ENCODE results near the gene DHRS9. TPM values are rescaled to one million over a fixed set of nuclear protein-coding genes. Genes with fewer than 3 reads are reported as not detected.

DHRS9 gene
- total RNA-seq, 1 donor from 2014 or later: not detected

DNA sequence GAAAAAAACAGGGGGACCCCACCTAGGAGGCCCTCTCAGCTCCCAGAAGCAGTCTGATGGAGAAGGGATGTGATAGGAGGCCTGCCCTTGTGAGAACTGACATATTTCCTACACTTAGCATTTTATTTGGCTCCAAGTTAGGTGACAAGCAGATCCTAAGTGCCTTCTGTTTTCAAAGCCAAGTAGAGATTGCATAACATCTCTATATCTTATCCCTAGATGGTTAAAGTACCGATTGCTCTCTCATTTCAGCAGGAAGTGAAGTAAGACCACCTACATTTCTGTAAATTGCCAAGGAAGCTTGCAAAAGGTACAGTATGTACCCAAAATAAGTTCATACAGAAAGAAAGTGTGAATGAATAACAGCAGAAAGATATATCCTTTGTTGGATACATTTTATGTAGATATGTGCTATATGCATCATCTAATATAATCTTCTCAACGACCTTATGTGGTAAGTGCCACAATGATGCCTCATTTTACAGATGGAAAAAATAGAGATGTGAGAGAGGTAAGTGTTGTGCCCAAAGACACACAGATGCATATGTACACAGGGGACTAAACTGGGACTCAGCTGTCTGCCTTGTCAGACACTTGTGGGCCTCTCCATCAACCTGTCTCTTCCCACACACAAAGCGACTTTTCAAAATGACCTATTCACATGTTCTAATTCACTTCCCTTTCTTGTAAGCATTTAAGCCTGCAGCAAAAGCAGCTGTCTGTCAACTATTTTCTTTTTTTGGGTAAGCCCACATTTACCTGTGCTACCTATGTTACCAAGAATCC lies 38.9 kb downstream of the DHRS9 start:
- Histone ChIP-seq H3K36me3 (no peaks in the 10 kb centered on the region), H3K9me3 (no peaks in the 10 kb centered on the region), H3K4me1 (peaks cover 11% of the 10 kb centered on the region), H3K27ac (no peak overlapping the region), H3K4me3 (no peak overlapping the region), H3K27me3 (no peaks in the 10 kb centered on the region)
- no peak for TF ChIP-seq POLR2AphosphoS5 (IDR thresholded peaks at IDR 0.05; ENCODE audit: insufficient read depth in 1 of 2, low read depth in 1 of 2)
- TF ChIP-seq POLR2A (IDR thresholded peaks at IDR 0.05): no peak
- TF ChIP-seq, protein P1, sequence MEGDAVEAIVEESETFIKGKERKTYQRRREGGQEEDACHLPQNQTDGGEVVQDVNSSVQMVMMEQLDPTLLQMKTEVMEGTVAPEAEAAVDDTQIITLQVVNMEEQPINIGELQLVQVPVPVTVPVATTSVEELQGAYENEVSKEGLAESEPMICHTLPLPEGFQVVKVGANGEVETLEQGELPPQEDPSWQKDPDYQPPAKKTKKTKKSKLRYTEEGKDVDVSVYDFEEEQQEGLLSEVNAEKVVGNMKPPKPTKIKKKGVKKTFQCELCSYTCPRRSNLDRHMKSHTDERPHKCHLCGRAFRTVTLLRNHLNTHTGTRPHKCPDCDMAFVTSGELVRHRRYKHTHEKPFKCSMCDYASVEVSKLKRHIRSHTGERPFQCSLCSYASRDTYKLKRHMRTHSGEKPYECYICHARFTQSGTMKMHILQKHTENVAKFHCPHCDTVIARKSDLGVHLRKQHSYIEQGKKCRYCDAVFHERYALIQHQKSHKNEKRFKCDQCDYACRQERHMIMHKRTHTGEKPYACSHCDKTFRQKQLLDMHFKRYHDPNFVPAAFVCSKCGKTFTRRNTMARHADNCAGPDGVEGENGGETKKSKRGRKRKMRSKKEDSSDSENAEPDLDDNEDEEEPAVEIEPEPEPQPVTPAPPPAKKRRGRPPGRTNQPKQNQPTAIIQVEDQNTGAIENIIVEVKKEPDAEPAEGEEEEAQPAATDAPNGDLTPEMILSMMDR (IDR thresholded peaks at IDR 0.05): no peak
- intact Hi-C loops (cut with DNase I): no loop called here
- no peak for DNase-seq (ENCODE audit: extremely low spot score in 2 of 2)

DNA sequence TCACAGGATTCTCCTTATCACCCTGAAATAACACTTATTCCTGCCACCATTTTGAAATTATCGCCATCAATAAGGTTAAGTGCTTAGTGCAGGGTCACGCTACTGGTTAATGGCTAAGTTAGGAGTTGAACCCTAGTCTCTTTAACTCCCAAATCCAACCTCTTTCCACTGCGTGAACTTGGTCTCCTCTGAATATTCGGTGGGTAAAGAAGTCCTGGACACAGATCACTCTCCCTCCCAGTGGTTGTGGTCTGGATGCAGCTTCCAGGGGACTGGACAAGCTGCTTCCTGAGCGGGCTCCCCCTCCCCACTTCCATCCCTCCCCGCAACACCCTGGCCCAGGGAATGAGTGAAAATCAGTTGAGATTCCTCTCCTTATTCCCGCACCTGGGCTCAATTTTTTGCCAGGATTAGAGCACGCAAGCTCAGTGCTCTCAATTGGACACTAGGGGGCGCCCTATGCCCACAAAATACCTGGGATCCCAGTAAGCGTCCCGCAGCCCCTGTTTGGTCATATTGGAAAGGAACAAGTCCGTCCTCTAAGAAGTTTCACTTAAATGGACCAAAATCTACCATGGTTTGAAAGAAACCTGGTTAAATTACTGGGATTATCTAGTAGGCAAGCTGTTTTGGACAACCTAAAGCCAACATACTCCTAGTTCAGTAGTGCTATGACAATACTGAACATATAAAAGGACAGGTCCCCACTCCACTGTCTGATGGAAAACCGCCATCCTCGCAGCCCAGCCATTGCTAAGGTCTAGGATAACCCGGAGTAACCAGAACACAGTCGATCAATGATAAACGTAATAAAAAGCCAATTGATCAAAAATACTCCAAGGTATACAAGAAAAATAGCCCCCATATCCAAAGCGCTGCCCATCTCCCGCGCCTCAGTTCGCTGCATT lies 40.4 kb downstream of the DHRS9 start:
- Histone ChIP-seq H3K36me3 (no peaks in the 10 kb centered on the region), H3K27me3 (no peaks in the 10 kb centered on the region), H3K4me1 (peaks cover 11% of the 10 kb centered on the region), H3K4me3 (no peak overlapping the region), H3K9me3 (no peaks in the 10 kb centered on the region), H3K27ac (no peak overlapping the region)
- TF ChIP-seq, protein P1 (IDR thresholded peaks at IDR 0.05): peak; percentile 59 to 69 (median 66)
- no peak for TF ChIP-seq POLR2A (IDR thresholded peaks at IDR 0.05)
- no peak for DNase-seq (ENCODE audit: extremely low spot score in 2 of 2)
- intact Hi-C loops (cut with DNase I): no loop called here

- no peak overlapping the region for H3K4me3 ChIP-seq
- TF ChIP-seq POLR2A (IDR thresholded peaks at IDR 0.05) (no peak), POLR2AphosphoS5 (IDR thresholded peaks at IDR 0.05; ENCODE audit: insufficient read depth in 1 of 2, low read depth in 1 of 2) (no peak)
- TF ChIP-seq, protein P1 (IDR thresholded peaks at IDR 0.05): no peak
- no peak for DNase-seq (ENCODE audit: extremely low spot score in 2 of 2)
- H3K27me3 ChIP-seq: no peaks in the 10 kb centered on the region
- intact Hi-C loops (cut with DNase I): no loop called here
- peaks cover 11% of the 10 kb centered on the region for H3K4me1 ChIP-seq
- H3K9me3 ChIP-seq: no peaks in the 10 kb centered on the region
- H3K27ac ChIP-seq: no peak overlapping the region
- H3K36me3 ChIP-seq: no peaks in the 10 kb centered on the region
These were observed 41.1 kb downstream of the DHRS9 start for GRCh38 chr2:169110419-169110818.

- DNase-seq (ENCODE audit: extremely low spot score in 2 of 2): no peak
- Histone ChIP-seq H3K27ac (no peak overlapping the region), H3K4me1 (peaks cover 11% of the 10 kb centered on the region), H3K27me3 (no peaks in the 10 kb centered on the region), H3K4me3 (no peak overlapping the region), H3K9me3 (no peaks in the 10 kb centered on the region), H3K36me3 (no peaks in the 10 kb centered on the region)
- intact Hi-C loops (cut with DNase I): no loop called here
- TF ChIP-seq POLR2A (IDR thresholded peaks at IDR 0.05) (no peak), POLR2AphosphoS5 (IDR thresholded peaks at IDR 0.05; ENCODE audit: insufficient read depth in 1 of 2, low read depth in 1 of 2) (no peak)
- TF ChIP-seq, protein P1 (IDR thresholded peaks at IDR 0.05): no peak
These were observed 41.6 kb downstream of the DHRS9 start for GRCh38 chr2:169110916-169111315.
